HL-60 (cell line): ENCODE measurements around the gene PHF3.
"Not testable (repeated sequence)": the region's sequence is repeated elsewhere in the genome, so short reads cannot be mapped to it uniquely, and the experiment has no call there.

Experiments used
- DNase-seq, 2 experiments: peaks; one replicate each; pipeline ENCODE4 v3.0.0-alpha.2; 2010 to 2020; ENCODE audit warnings: low read depth in 1 of 2, low spot score in 1 of 2
- H3K27ac ChIP-seq: fragments of 250-450 bp; sonication (Bioruptor Pico); replicated peaks from 2 replicates; pipeline ENCODE4 v1.5.1; 2020; ENCODE audit warnings: mild to moderate bottlenecking, moderate library complexity
- H3K27me3 ChIP-seq: fragments of 250-450 bp; sonication (Bioruptor Pico); 2 replicates; pipeline ENCODE4 v1.5.1; 2021; ENCODE audit warnings: mild to moderate bottlenecking, moderate library complexity; ENCODE audit not compliant: insufficient read depth, poor library complexity, severe bottlenecking
- H3K4me3 ChIP-seq: replicated peaks from 2 replicates; pipeline ENCODE4 v1.5.1; 2011; ENCODE audit warnings: mild to moderate bottlenecking, control low read depth, low read length; ENCODE audit not compliant: insufficient read depth
- CTCF ChIP-seq: IDR thresholded peaks from one replicate; pipeline ENCODE4 v1.5.1; 2011; ENCODE audit warnings: low read length, control low read depth, inconsistent platforms; ENCODE audit not compliant: insufficient read depth
- GABPA ChIP-seq: IDR thresholded peaks from 2 replicates; pipeline ENCODE4 v1.6.1; 2012; ENCODE audit warnings: low read depth
- POLR2AphosphoS5 ChIP-seq: IDR thresholded peaks from 2 replicates; pipeline ENCODE4 v1.6.1; 2012; ENCODE audit warnings: low read depth
- REST ChIP-seq: IDR thresholded peaks from 2 replicates; pipeline ENCODE4 v1.6.1; 2012; ENCODE audit warnings: low read depth; ENCODE audit not compliant: insufficient replicate concordance
- SPI1 ChIP-seq: IDR thresholded peaks from 2 replicates; pipeline ENCODE4 v1.6.1; 2012; ENCODE audit warnings: low read depth, mild to moderate bottlenecking, borderline replicate concordance

The PHF3 gene

GRCh38 chr6:63730311-63730710 lies 94.7 kb downstream of the PHF3 start:
- no peak overlapping the region for H3K27ac ChIP-seq
- DNase-seq = no peak
- TF ChIP-seq POLR2AphosphoS5 (no peak), REST (no peak), GABPA (no peak), CTCF (no peak), SPI1 (no peak)
- H3K27me3 ChIP-seq = no peaks in the 10 kb centered on the region
- H3K4me3 ChIP-seq = no peak overlapping the region

- TF ChIP-seq REST = no peak
- TF ChIP-seq POLR2AphosphoS5 = no peak
- no peak for TF ChIP-seq CTCF
- no peak for TF ChIP-seq GABPA
- no peak for TF ChIP-seq SPI1
- H3K27me3 ChIP-seq = no peaks in the 10 kb centered on the region
- no peak overlapping the region for H3K27ac ChIP-seq
- DNase-seq = no peak
- no peak overlapping the region for H3K4me3 ChIP-seq
These were observed 96.3 kb downstream of the PHF3 start for GRCh38 chr6:63731930-63732329.

GRCh38 chr6:63732336-63732735 lies 96.7 kb downstream of the PHF3 start:
- H3K27me3 ChIP-seq = no peaks in the 10 kb centered on the region
- H3K4me3 ChIP-seq = no peak overlapping the region
- no peak for DNase-seq
- no peak for TF ChIP-seq CTCF
- no peak for TF ChIP-seq SPI1
- no peak overlapping the region for H3K27ac ChIP-seq

GRCh38 chr6:63734923-63735322 lies 99.3 kb downstream of the PHF3 start:
- TF ChIP-seq CTCF (no peak), SPI1 (no peak), POLR2AphosphoS5 (no peak), REST (no peak), GABPA (no peak)
- no peak for DNase-seq

GRCh38 chr6:63738190-63738589 lies 102.6 kb downstream of the PHF3 start:
- DNase-seq = not testable (repeated sequence)

More at GRCh38 chr6:63734923-63735322, 99.3 kb downstream of the PHF3 start:
- Histone ChIP-seq H3K27ac (no peak overlapping the region), H3K4me3 (no peak overlapping the region), H3K27me3 (no peaks in the 10 kb centered on the region)

More at GRCh38 chr6:63738190-63738589, 102.6 kb downstream of the PHF3 start:
- H3K4me3 ChIP-seq, H3K27ac ChIP-seq, H3K27me3 ChIP-seq: not testable (repeated sequence)
